H1 (cell line): Measurements from ENCODE around the gene CHP2. TPM values are rescaled to one million over a fixed set of nuclear protein-coding genes. Genes with fewer than 3 reads are reported as not detected.

Experiments
- CTCF ChIA-PET: fragments of 300-600 bp; sonication (Branson Sonifier 250); formaldehyde crosslinking; loops from one replicate; lab custom pipeline; 2021; ENCODE audit not compliant: partially characterized antibody; lab: Charles Lee
- POLR2A ChIA-PET: fragments of 300-600 bp; sonication (Branson Sonifier 250); formaldehyde crosslinking; loops from one replicate; lab custom pipeline; 2021; ENCODE audit warnings: inconsistent platforms; ENCODE audit not compliant: partially characterized antibody; lab: Charles Lee
- DNase-seq, 2 experiments: peaks; one replicate each; pipeline versions ENCODE4 v3.0.0 to v3.0.0-alpha.2; 2010 to 2022; ENCODE audit warnings: low spot score in 2 of 2, low read depth in 1 of 2, mixed read lengths in 1 of 2
- FAIRE-seq: peaks from 2 replicates; lab custom pipeline; 2011; peaks lifted over from hg19 to GRCh38; lab: Jason Lieb, UNC
- H2AFZ ChIP-seq: 2 replicates; pipeline ENCODE4 v1.8.1; 2012; ENCODE audit warnings: low read length, inconsistent platforms
- H2AK5ac ChIP-seq: 2 replicates; pipeline ENCODE4 v1.6.1; 2013; ENCODE audit warnings: low read depth, low read length
- H2BK120ac ChIP-seq: replicated peaks from 2 replicates; pipeline ENCODE3; 2013; ENCODE audit warnings: low read depth, low read length, inconsistent platforms
- H2BK12ac ChIP-seq: 2 replicates; pipeline ENCODE4 v1.6.1; 2013; ENCODE audit warnings: low read depth, low read length
- H2BK15ac ChIP-seq: 2 replicates; pipeline ENCODE4 v1.6.1; 2013; ENCODE audit warnings: low read length
- H2BK20ac ChIP-seq: 2 replicates; pipeline ENCODE4 v1.6.1; 2013; ENCODE audit warnings: low read length
- H2BK5ac ChIP-seq: 2 replicates; pipeline ENCODE4 v1.6.1; 2013; ENCODE audit warnings: low read depth, low read length
- H3K14ac ChIP-seq: 2 replicates; pipeline ENCODE4 v1.6.1; 2013; ENCODE audit warnings: inconsistent platforms; ENCODE audit not compliant: insufficient read length
- H3K18ac ChIP-seq: 2 replicates; pipeline ENCODE4 v1.6.1; 2013; ENCODE audit warnings: low read length; ENCODE audit errors: extremely low read depth
- H3K23ac ChIP-seq: 2 replicates; pipeline ENCODE4 v1.6.1; 2013; ENCODE audit warnings: inconsistent platforms; ENCODE audit not compliant: insufficient read length
- H3K23me2 ChIP-seq: 2 replicates; pipeline ENCODE4 v1.6.1; 2013; ENCODE audit warnings: low read depth, low read length
- H3K27ac ChIP-seq: 2 replicates; pipeline ENCODE4 v1.6.1; 2011; ENCODE audit warnings: low read depth, low read length, inconsistent platforms
- H3K27me3 ChIP-seq, 4 experiments: replicated peaks in 1 of 4; 1 replicate in 1 of 4; 2 replicates in 3 of 4; pipeline versions ENCODE4 v1.6.1 to v1.8.1; 2011 to 2013; ENCODE audit warnings: low read length in 3 of 4, mild to moderate bottlenecking in 3 of 4, inconsistent platforms in 2 of 4, mixed read lengths in 2 of 4, moderate library complexity in 1 of 4; ENCODE audit not compliant: control insufficient read depth in 3 of 4, insufficient read depth in 3 of 4; ENCODE audit errors: extremely low read depth in 1 of 4
- H3K36me3 ChIP-seq, 4 experiments: 2 replicates each; pipeline versions ENCODE4 v1.6.1 to v1.8.1; 2011 to 2013; ENCODE audit warnings: mild to moderate bottlenecking in 4 of 4, low read length in 3 of 4, moderate library complexity in 2 of 4, control low read depth in 1 of 4, inconsistent platforms in 1 of 4; ENCODE audit not compliant: insufficient read depth in 4 of 4, control insufficient read depth in 2 of 4
- H3K4ac ChIP-seq: replicated peaks from 2 replicates; pipeline ENCODE3; 2013; ENCODE audit warnings: low read length, low read depth, mixed read lengths, inconsistent platforms; ENCODE audit not compliant: insufficient read length
- H3K4me1 ChIP-seq, 4 experiments: replicated peaks in 1 of 4; 1 replicate in 1 of 4; 2 replicates in 3 of 4; pipeline versions ENCODE4 v1.6.1 to v1.8.1; 2011 to 2013; ENCODE audit warnings: low read length in 3 of 4, inconsistent platforms in 2 of 4, mixed read lengths in 1 of 4; ENCODE audit not compliant: insufficient read depth in 4 of 4, control insufficient read depth in 3 of 4
- H3K4me2 ChIP-seq, 2 experiments: 2 replicates each; pipeline versions ENCODE4 v1.6.1 to v1.8.1; 2011 to 2013; ENCODE audit warnings: low read depth in 2 of 2, low read length in 2 of 2, control low read depth in 1 of 2, inconsistent platforms in 1 of 2, mild to moderate bottlenecking in 1 of 2; ENCODE audit not compliant: insufficient read depth in 1 of 2
- H3K4me3 ChIP-seq, 4 experiments: fragments of 200-600, 300-600 bp in 1 of 4; sonication (generic), shearing (Covaris generic), sonication (Bioruptor Twin) in 1 of 4; 2 replicates each; pipeline versions ENCODE4 v1.5.1 to v1.8.1; 2011 to 2016; ENCODE audit warnings: low read length in 4 of 4, low read depth in 3 of 4, control low read depth in 2 of 4, inconsistent platforms in 2 of 4, mild to moderate bottlenecking in 2 of 4, mixed read lengths in 1 of 4, moderate library complexity in 1 of 4; ENCODE audit not compliant: insufficient read depth in 2 of 4; ENCODE audit errors: extremely low read depth in 1 of 4
- H3K56ac ChIP-seq: replicated peaks from 2 replicates; pipeline ENCODE3; 2013; ENCODE audit warnings: low read depth, mild to moderate bottlenecking, mixed read lengths, low read length, inconsistent platforms; ENCODE audit not compliant: insufficient read length
- H3K79me1 ChIP-seq: 2 replicates; pipeline ENCODE4 v1.6.1; 2013; ENCODE audit warnings: low read depth, low read length, control low read depth
- H3K79me2 ChIP-seq, 2 experiments: 2 replicates each; pipeline versions ENCODE4 v1.6.1 to v1.8.1; 2012 to 2013; ENCODE audit warnings: low read length in 2 of 2, mild to moderate bottlenecking in 2 of 2, inconsistent platforms in 1 of 2; ENCODE audit not compliant: insufficient read depth in 2 of 2, control insufficient read depth in 1 of 2
- H3K9ac ChIP-seq, 4 experiments: replicated peaks in 1 of 4; 1 replicate in 1 of 4; 2 replicates in 3 of 4; pipeline versions ENCODE4 v1.6.1 to v1.8.1; 2011 to 2013; ENCODE audit warnings: low read depth in 3 of 4, low read length in 3 of 4, control low read depth in 2 of 4, mild to moderate bottlenecking in 2 of 4, moderate library complexity in 2 of 4, inconsistent platforms in 1 of 4; ENCODE audit errors: extremely low read depth in 1 of 4
- H3K9me3 ChIP-seq, 2 experiments: 2 replicates each; pipeline versions ENCODE4 v1.6.1 to v1.8.1; 2012 to 2013; ENCODE audit warnings: mild to moderate bottlenecking in 2 of 2, moderate library complexity in 2 of 2, control low read depth in 1 of 2, inconsistent platforms in 1 of 2, low read depth in 1 of 2, low read length in 1 of 2, mixed read lengths in 1 of 2; ENCODE audit not compliant: insufficient read depth in 2 of 2
- H4K20me1 ChIP-seq, 2 experiments: replicated peaks in 1 of 2; 2 replicates each; pipeline versions ENCODE3 to v1.8.1; 2011 to 2013; ENCODE audit warnings: inconsistent platforms in 2 of 2, low read length in 2 of 2, mild to moderate bottlenecking in 1 of 2; ENCODE audit not compliant: insufficient read depth in 2 of 2, control insufficient read depth in 1 of 2
- H4K5ac ChIP-seq: 2 replicates; pipeline ENCODE4 v1.6.1; 2013; ENCODE audit warnings: low read length, low read depth, mixed read lengths, inconsistent platforms; ENCODE audit not compliant: insufficient read length
- H4K8ac ChIP-seq: 2 replicates; pipeline ENCODE4 v1.8.0; 2013; ENCODE audit warnings: mild to moderate bottlenecking, moderate library complexity, low read length, inconsistent platforms; ENCODE audit not compliant: insufficient read depth; ENCODE audit errors: extremely low read depth
- H4K91ac ChIP-seq: replicated peaks from 2 replicates; pipeline ENCODE3; 2013; ENCODE audit warnings: low read length, mixed read lengths, inconsistent platforms; ENCODE audit not compliant: insufficient read length
- BACH1 ChIP-seq: IDR thresholded peaks from 2 replicates; pipeline ENCODE4 v1.6.1; 2012; ENCODE audit warnings: low read length, improper control_type of control experiment
- CBX5 ChIP-seq: fragments of 300-800, 300-1000 bp; sonication (generic); IDR thresholded peaks from 2 replicates; pipeline ENCODE4 v1.7.1; 2016; ENCODE audit warnings: antibody characterized with exemption, low read length, low read depth
- WGBS, 2 experiments: shearing (Covaris generic) in 1 of 2; methylation state at CpG; one replicate each; pipeline versions ENCODE4 v1.1.6 to v1.1.7; 2013 to 2015; ENCODE audit warnings: low lambda C conversion rate in 2 of 2, mixed read lengths in 2 of 2, inconsistent platforms in 1 of 2, low coverage in 1 of 2, missing lambda C conversion rate in 1 of 2; ENCODE audit not compliant: insufficient replicate concordance in 2 of 2, insufficient coverage in 1 of 2, insufficient read length in 1 of 2; ENCODE audit errors: extremely low coverage in 1 of 2, missing lambda C conversion rate in 1 of 2; 5-methylcytosine and 5-hydroxymethylcytosine counted together
- polyA plus RNA-seq, 7 experiments: library from polyadenylated mRNA; depleted of rRNA in 3 of 7; stranded (reverse) in 5 of 7; unstranded in 2 of 7; fragments of >200 nt in 5 of 7; fragments of 200-250 nt in 2 of 7; gene quantifications; 1 replicate in 5 of 7; 2 replicates in 1 of 7; 4 replicates in 1 of 7; pipeline versions ENCODE4 v1.2.1 to v1.2.3, GENCODE V29; 2011 to 2013; ENCODE audit warnings: missing spikeins in 2 of 7, mixed read lengths in 2 of 7
- total RNA-seq: library from RNA; stranded (reverse); fragmentation: NEBNext Ultra II Directional; extraction: Animal tissue kit (Norgen Biotek cat#: 25700); gene quantifications from 2 replicates; pipeline ENCODE4 v1.2.1, GENCODE V29; 2021

CHP2 gene
- total and polyA plus RNA-seq, 2 of the 8 experiments (the other 6 are each of a cell fraction or from before 2014, with no cell fraction given) = 1.3 to 1.6 TPM

- Histone ChIP-seq H3K56ac (no peak overlapping the region), H3K9me3 (no peaks in the 10 kb centered on the region), H2BK20ac (no peak overlapping the region), H2BK120ac (no peak overlapping the region), H3K14ac (no peak overlapping the region), H4K8ac (no peak overlapping the region), H3K4ac (no peak overlapping the region), H3K36me3 (no peaks in the 10 kb centered on the region), H3K9ac (no peak overlapping the region), H3K4me1 (no peaks in the 10 kb centered on the region; a peak in 5 of 7 replicates), H2AK5ac (no peak overlapping the region), H2AFZ (no peak overlapping the region), H2BK5ac (no peak overlapping the region), H2BK12ac (0 out of 2 replicates have a peak overlapping the region, but pooled peaks have one; percentile 27), H3K18ac (no peak overlapping the region), H3K79me2 (no peaks in the 10 kb centered on the region), H4K20me1 (no peaks in the 10 kb centered on the region), H3K27ac (no peak overlapping the region), H2BK15ac (no peak overlapping the region), H3K4me2 (no peak overlapping the region), H3K27me3 (no peaks in the 10 kb centered on the region), H3K23me2 (peaks cover 2% of the 10 kb centered on the region; the same call in 1 of the 2 replicates), H3K4me3 (no peak overlapping the region), H3K23ac (no peak overlapping the region), H4K5ac (no peak overlapping the region), H4K91ac (no peak overlapping the region), H3K79me1 (no peaks in the 10 kb centered on the region)
- ChIA-PET CTCF (interaction anchor here (0.6 to 6.7 kb wide), 8 partner anchors 10 to 303 kb away, joined by 3 to 42 read pairs (median 4); no protein-coding TSS in a partner anchor), POLR2A (interaction anchor here (1.0 kb wide), 2 partner anchors 21 to 53 kb away, joined by 3 read pairs; partner anchors contain the start of gene ERN2)
- DNase-seq (no peak), FAIRE-seq (no peak)
- 89% methylated on average over 19 of the region's 19 CpGs; no CpG with 5 or more reads in 1 of the 2 experiments for WGBS, 2 experiments
- TF ChIP-seq BACH1 = no peak
- TF ChIP-seq CBX5 = no peak
These were observed 20.5 kb upstream of the CHP2 start for GRCh38 chr16:23734176-23734893.
